Measurements from ENCODE around the gene MKLN1. TPM values are rescaled to one million over a fixed set of nuclear protein-coding genes. Genes with fewer than 3 reads are reported as not detected.

Gene MKLN1
- total and polyA plus RNA-seq, 7 donors, result 6.6 to 68.1 (median 48.2) TPM

- H3K36me3 ChIP-seq, result no peaks in the 10 kb centered on the region
- TF ChIP-seq POLR2A (IDR thresholded peaks at IDR 0.05), result no peak
- TF ChIP-seq CTCF (IDR thresholded peaks at IDR 0.05), result no peak
- TF ChIP-seq EP300 (IDR thresholded peaks at IDR 0.05), result no peak
- no peak for TF ChIP-seq POLR2AphosphoS5 (IDR thresholded peaks at IDR 0.05)
- intact Hi-C loops (cut with DNase I), result no loop called here
- no peak overlapping the region for H3K4me3 ChIP-seq
- 90 to 92% methylated on average over 3 of the region's 3 CpGs for WGBS, 2 donors
- peak overlapping the region; percentile 60 to 75 (median 61) for H3K27ac ChIP-seq
- H3K27me3 ChIP-seq, result no peaks in the 10 kb centered on the region
- no peak for DNase-seq
- no peaks in the 10 kb centered on the region for H3K9me3 ChIP-seq
- H3K4me1 ChIP-seq, result peaks cover 0 to 9% (median 0%) of the 10 kb centered on the region in 4 donors
Measured at GRCh38 chr7:131285556-131285955, 42.1 kb upstream of the MKLN1 start.

GRCh38 chr7:131288450-131288849 is 39.2 kb upstream of the MKLN1 start:
- H3K4me1 ChIP-seq, result peaks cover 0 to 9% (median 0%) of the 10 kb centered on the region in 4 donors
- 82 to 92% methylated on average over 4 of the region's 4 CpGs for WGBS, 2 donors
- no peak overlapping the region for H3K4me3 ChIP-seq
- no peak for DNase-seq
- TF ChIP-seq POLR2AphosphoS5 (IDR thresholded peaks at IDR 0.05), result no peak
- no peak for TF ChIP-seq EP300 (IDR thresholded peaks at IDR 0.05)
- TF ChIP-seq CTCF (IDR thresholded peaks at IDR 0.05), result no peak
- TF ChIP-seq POLR2A (IDR thresholded peaks at IDR 0.05), result no peak
- no peaks in the 10 kb centered on the region for H3K36me3 ChIP-seq
- no peaks in the 10 kb centered on the region for H3K27me3 ChIP-seq
- no peaks in the 10 kb centered on the region for H3K9me3 ChIP-seq
- no peak overlapping the region for H3K27ac ChIP-seq
- intact Hi-C loops (cut with DNase I), result no loop called here

GRCh38 chr7:131289051-131289450 is 38.6 kb upstream of the MKLN1 start:
- Histone ChIP-seq H3K27ac (no peak overlapping the region), H3K4me1 (peaks cover 0 to 9% (median 0%) of the 10 kb centered on the region in 4 donors), H3K36me3 (no peaks in the 10 kb centered on the region), H3K9me3 (no peaks in the 10 kb centered on the region), H3K27me3 (no peaks in the 10 kb centered on the region), H3K4me3 (no peak overlapping the region)
- TF ChIP-seq CTCF (IDR thresholded peaks at IDR 0.05), result no peak
- no peak for TF ChIP-seq EP300 (IDR thresholded peaks at IDR 0.05)
- TF ChIP-seq POLR2A (IDR thresholded peaks at IDR 0.05), result no peak
- TF ChIP-seq POLR2AphosphoS5 (IDR thresholded peaks at IDR 0.05), result no peak
- no peak for DNase-seq
- 94% methylated on average over 5 of the region's 5 CpGs for WGBS, 2 donors
- intact Hi-C loops (cut with DNase I), result no loop called here

GRCh38 chr7:131292141-131292905 is 35.4 kb upstream of the MKLN1 start:
- H3K27me3 ChIP-seq, result no peaks in the 10 kb centered on the region

More at GRCh38 chr7:131292141-131292905, 35.4 kb upstream of the MKLN1 start:
- no peaks in the 10 kb centered on the region for H3K36me3 ChIP-seq
- H3K27ac ChIP-seq, result no peak overlapping the region
- DNase-seq, result no peak
- no peaks in the 10 kb centered on the region for H3K9me3 ChIP-seq
- intact Hi-C loops (cut with DNase I), result no loop called here
- 80 to 89% methylated on average over 4 of the region's 4 CpGs for WGBS, 2 donors
- no peaks in the 10 kb centered on the region for H3K4me1 ChIP-seq
- H3K4me3 ChIP-seq, result no peak overlapping the region
- no peak for TF ChIP-seq POLR2AphosphoS5 (IDR thresholded peaks at IDR 0.05)
- no peak for TF ChIP-seq POLR2A (IDR thresholded peaks at IDR 0.05)
- TF ChIP-seq CTCF (IDR thresholded peaks at IDR 0.05), result no peak
- no peak for TF ChIP-seq EP300 (IDR thresholded peaks at IDR 0.05)
